ENCODE data around the gene CAMK1D. TPM values are rescaled to one million over a fixed set of nuclear protein-coding genes. Genes with fewer than 3 reads are reported as not detected.
A peak's percentile ranks its signal among the peaks of the same experiment; 100 is the strongest.

The CAMK1D gene
- total RNA-seq, 1 donor from 2014 or later = 10.9 TPM

DNA sequence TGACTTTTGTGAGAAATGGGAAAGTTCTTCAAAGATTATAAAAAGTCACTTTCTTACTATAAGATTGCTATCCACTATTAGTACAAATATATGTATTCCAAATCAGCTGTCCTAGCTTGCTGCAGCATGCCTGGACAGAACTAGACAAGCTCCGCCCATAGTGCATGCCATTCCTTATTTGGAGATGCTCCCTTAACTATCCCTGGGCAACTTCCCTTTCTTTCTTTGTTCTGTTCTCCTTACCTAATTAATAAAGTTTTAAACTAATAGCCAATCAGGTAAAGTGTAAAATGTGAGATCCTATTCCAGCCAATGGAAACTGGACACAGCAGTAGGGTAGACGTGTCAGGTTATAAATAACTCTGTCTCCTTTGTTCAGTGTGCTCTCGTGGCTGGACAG, 281.9 kb downstream of the CAMK1D start:
- no peak for DNase-seq

DNA sequence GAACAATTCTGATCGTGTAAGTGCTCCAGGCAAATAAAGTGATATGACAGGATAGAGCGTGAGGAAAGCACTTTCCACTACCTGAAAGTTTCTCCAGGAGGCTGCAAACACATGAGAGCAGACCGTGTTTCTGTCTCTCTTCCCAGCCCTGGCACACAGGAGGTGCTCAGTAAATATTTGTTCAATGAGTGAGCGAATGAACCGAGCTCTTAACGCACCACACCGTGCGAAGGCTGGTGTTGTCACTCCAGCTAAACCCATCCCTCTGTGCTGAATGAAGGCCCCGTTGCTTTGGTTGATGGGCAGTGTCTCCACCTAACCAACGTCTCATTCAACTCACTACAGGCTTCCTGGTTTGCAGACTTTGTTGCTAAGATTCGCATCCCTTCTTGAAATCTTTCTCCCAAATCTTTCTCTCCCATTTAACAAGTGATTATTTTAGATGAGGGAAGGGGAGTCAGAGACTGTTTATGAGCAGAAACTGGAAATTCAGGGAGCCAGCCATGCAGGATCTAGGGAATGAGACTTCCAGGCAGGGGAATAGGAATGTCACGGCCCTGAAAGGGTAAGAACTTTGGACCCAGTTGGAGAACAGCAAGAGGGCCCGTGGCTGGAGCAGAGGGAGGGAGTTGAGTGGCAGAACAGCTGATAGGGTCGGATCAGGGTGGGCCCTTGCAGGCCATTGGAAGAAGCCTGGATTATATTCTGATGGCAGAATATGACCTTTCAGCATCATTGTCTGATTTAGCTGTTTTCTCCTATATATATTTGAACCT, 282.6 kb downstream of the CAMK1D start:
- DNase-seq = no peak

GRCh38 chr10:12633776-12634620, 284.7 kb downstream of the CAMK1D start:
- no peak for DNase-seq

GRCh38 chr10:12634621-12634931, 285.2 kb downstream of the CAMK1D start:
- DNase-seq = no peak

- no peak for DNase-seq
Observed at GRCh38 chr10:12635127-12635541, 285.8 kb downstream of the CAMK1D start.

- peak; percentile 21 for DNase-seq
Observed at GRCh38 chr10:12636571-12636970, 287.2 kb downstream of the CAMK1D start.

- no peak for DNase-seq
Observed at GRCh38 chr10:12637649-12638048, 288.3 kb downstream of the CAMK1D start.

DNA sequence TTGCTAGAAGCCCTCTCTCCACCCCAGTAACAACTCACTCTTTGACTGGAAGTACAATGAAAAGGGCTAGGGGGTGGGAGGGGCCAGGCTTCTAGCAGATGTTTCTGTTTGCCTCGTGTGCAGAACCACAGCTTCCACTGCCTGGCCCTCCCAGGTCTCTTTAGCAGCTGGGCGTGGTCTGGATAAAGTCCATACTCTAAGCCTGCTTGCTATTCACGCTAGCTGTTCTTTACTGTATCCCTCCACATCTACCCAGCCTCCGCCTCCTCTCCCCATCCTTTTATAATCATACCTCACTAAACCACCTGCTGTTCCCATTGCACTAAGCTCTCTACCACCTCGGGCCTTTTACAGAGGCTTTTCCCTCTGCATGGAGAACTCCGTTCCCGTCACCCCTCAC, 288.8 kb downstream of the CAMK1D start:
- DNase-seq = peak; percentile 53

DNA sequence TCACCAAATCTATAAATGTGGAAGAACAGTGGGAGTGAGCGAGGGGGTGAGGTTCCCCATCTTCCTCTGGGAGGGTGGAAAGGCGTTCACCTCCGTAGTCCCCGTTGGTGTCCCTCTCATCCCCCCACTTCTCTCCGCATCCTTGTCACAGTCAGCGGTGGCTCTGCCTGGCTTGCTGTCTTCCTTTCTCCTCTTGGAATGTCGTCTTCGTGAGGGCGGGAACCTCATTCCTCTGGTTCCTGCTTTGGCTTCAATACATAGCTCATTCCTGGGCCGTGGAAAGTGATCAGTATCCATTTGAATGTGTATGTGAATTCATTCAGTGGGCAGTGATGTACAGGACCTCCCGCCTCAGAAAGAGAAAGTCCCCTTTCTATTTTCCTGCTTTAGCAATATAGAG, 289.4 kb downstream of the CAMK1D start:
- no peak for DNase-seq

DNA sequence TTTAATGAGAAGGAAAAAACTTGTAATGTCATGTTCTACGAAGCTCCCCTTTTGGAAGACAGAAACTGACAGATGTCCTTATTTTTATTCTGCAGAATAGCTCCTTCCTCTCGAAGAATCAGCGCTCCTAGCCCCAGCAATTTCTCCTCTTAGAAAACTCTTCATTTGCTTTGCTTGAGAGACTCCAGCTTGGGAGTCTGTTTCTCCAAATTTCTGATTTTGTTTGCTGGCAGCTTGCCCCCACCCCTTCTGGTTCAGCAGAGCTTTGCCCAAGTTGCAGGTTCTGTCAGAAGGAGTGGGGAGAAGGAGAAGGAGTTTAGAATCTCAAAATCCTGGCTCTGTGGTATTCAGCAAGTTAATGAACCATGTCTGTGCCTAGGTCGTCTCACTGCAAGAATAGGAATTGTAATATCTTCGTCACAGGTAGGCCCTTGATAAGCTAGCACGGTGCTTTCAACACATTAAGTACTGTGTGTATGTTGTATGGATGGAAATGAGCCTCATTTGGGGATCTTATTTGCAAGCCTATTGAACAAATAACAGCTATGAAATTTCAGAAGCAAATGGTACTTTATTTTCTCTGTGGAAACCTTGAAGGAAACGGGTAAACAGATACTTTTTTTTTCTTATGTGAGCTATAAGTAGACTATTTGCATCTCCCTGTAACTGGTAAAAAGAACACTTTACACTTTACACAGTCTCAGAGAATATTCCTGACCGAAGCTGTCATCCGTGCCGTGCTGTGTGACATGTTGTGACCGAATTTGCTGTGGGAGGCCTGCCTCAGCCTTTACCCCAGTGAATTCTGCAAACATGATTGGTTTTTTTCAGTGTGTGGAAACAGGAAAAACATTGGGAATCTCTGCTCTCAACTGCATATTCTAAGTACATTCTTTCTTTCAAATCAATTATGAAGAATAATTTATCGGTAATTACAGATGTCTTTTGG, 290.9 kb downstream of the CAMK1D start:
- no peak for DNase-seq

DNA sequence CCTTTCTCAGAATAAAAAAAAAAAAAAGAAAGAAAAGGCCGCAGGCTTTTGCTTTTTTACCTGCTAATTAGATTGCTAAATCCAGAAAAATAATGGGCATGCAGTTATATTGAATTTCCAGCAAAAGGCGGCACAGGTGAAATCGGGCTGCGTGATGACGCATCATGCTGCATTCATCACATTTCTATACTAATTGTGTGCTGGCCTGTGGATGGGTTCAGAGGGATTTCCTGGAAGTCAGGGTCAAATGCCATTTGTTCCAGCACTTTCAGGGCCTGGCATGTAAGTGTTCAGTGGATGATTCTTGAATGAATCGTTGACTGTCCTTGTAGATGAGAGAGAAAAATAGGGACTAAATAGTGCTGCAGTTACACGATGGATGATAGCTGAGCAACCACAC, 292.7 kb downstream of the CAMK1D start:
- no peak for DNase-seq

DNA sequence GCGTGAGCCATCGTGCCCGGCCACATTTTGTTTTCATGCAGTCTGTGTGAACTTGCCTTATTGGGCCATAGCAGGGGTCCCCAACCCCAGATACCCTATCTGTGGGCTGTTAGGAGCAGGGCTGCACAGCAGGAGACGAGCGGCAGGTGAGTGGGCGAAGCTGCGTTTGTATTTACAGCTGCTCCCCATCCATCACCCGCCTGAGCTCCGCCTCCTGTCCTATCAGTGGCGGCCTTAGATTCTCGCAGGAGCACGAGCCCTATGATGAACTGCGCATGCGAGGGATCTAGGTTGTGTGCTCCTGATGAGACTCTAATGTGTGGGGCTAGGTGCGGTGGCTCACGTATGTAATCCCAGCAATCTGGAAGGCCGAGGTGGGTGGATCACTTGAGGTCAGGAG, 293.9 kb downstream of the CAMK1D start:
- no peak for DNase-seq

- no peak for DNase-seq
Observed at GRCh38 chr10:12644380-12645144, 295.2 kb downstream of the CAMK1D start.

GRCh38 chr10:12645449-12645848, 296.1 kb downstream of the CAMK1D start:
- no peak for DNase-seq

DNA sequence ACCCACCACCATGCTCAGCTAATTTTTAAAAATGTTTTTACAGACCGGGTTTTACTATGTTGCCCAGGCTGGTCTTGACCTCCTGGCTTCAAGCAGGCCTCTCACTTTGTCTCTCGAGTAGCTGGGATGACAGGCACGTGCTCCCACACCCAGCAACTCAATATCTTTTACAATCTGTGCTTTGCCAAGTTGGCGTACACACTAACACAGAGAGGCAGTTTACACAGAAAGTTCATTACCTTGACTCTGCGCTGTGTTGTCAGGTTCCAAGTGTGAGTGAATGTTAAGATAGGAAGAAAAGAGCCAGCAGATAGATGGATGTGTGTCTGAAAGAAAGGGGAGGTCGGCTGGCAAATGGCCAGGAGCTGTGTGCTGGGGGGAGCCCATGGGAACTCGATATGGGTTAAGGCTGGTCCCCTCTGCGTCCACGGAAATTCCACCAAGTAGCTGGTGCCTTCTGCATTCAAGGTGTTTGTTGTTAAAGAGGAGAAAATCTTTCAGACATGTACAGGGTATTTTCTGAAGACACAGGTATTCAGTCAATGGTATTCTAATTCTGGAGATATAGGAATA, 299.8 kb downstream of the CAMK1D start:
- no peak for DNase-seq

GRCh38 chr10:12650122-12650521, 300.8 kb downstream of the CAMK1D start:
- DNase-seq = no peak

DNA sequence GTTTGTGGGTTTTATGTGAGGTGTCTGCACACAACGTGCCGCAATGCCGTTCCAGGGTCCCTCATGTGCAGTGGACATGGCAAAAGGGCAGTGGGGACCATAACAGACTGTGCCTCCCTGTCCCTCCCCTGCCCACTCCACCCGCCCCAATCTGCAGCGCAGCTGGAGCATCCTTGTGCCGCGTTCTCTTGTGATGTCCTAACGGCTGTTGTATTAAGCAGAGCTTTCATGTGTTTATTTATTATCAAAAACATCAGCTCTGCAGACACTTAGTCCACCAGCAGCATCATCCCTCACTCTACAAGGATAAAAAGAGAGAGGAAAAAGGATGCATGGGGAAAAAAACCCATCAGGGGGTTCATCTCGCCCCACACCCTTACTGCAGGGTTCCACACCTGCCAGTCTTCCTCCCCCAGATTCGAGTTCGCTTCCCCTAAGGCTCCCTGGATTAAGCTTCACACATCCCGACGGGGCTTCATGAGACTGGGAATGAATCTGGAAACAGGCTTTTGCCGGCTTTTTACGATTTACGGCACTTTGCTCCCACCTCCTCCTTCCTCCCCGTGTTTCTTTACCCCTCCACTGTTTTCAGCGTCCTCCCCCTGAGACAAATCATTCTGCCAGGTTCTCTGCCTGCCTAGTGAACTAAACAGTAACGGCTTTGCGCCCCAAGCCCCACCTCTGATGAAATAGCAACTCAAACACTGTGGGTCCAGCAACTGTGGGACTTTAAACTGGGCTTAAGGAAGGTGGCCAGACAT, 301.4 kb downstream of the CAMK1D start:
- DNase-seq = no peak

DNA sequence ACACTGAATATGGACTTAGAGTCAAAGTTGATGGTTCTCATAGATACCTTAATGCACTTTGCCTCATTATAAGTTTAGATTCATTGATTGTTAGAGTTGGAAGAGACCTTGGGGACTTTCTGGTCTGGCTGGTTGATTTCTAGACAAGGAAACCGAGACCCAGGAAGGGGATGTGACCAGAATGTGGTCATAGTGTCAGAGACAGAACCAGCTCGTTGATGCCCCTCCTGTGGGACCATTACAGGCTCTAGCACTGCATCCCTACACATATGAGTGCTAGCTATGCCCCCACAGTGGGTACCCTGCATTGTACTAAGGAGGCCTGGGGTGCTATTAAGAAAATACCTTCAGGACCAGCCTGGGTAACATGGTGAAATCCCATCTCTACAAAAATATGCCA, 306.6 kb downstream of the CAMK1D start:
- DNase-seq = no peak

DNA sequence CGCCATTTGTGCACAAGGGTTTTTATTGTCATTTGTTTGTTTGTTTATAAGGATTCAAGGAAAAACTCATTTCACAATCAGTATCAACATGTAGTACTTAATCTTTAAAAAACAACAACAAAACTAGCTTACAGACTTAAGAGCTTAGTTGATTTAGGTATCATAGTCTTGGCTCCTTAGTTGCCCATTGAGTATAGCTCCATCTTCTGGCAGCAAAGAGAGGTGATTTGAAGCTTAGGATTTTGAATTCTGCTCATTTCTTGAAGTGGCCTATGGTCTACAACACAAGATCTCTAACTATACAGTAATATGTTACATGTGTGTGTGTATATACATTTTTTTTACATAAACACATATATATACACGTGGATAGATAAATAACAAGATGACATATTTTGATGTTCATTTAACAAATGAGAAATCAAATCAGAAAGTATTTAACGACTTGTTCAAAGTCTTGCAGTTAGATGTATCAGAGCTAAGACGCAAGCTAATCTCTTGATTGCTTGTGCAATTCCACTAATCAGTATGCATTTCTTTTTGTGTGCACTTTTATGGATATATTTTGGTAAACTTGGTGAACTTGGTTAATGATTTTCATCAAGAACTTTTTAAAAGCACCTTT, 307.3 kb downstream of the CAMK1D start:
- DNase-seq = peak; percentile 26

GRCh38 chr10:12657489-12657888, 308.1 kb downstream of the CAMK1D start:
- DNase-seq = no peak

Measured in tongue (tissue), 2 donors.